HG03039 (cell line): Measurements from ENCODE around the gene CNN2.

Experiments used
- ATAC-seq: cut with Tn5 transposase; IDR thresholded peaks from one replicate; pipeline ENCODE4 v1.9.1; 2021; ENCODE audit warnings: mild to moderate bottlenecking, moderate library complexity; ENCODE audit not compliant: unreplicated experiment

CNN2 gene

GRCh38 chr19:1025960-1026782 lies at the start of gene CNN2:
CNN2 (plus strand) TSS chr19:1026608; CDS start chr19:1026662, 54 bp downstream.
- peak; percentile 54 for ATAC-seq

- no peak for ATAC-seq
These were observed 49.3 kb upstream of the CNN2 start for GRCh38 chr19:977058-977464.

DNA sequence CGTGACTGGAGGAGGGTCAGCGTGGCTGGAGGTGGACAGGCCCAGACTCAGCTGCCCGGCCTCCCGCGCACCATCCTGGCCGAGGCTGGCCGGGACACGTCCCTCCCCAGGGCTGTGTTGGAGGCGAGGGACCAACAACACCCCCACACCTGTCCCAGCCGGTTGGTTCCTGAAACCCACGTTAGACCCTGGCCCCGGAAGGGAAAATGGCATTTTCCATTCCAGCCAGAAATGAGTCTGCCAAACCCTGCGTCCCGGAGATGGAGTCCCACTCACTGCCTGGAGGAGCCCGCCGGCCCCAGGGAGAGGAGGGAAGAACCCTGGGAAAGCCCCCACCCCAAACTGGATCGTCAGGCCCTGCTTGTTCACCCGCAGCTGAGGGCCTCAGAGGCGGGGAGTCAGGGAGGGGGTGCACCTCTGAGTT lies 47.1 kb upstream of the CNN2 start:
- no peak for ATAC-seq

GRCh38 chr19:980133-980998 lies 46.0 kb upstream of the CNN2 start:
- no peak for ATAC-seq

GRCh38 chr19:982567-983170 lies 43.7 kb upstream of the CNN2 start:
- no peak for ATAC-seq

DNA sequence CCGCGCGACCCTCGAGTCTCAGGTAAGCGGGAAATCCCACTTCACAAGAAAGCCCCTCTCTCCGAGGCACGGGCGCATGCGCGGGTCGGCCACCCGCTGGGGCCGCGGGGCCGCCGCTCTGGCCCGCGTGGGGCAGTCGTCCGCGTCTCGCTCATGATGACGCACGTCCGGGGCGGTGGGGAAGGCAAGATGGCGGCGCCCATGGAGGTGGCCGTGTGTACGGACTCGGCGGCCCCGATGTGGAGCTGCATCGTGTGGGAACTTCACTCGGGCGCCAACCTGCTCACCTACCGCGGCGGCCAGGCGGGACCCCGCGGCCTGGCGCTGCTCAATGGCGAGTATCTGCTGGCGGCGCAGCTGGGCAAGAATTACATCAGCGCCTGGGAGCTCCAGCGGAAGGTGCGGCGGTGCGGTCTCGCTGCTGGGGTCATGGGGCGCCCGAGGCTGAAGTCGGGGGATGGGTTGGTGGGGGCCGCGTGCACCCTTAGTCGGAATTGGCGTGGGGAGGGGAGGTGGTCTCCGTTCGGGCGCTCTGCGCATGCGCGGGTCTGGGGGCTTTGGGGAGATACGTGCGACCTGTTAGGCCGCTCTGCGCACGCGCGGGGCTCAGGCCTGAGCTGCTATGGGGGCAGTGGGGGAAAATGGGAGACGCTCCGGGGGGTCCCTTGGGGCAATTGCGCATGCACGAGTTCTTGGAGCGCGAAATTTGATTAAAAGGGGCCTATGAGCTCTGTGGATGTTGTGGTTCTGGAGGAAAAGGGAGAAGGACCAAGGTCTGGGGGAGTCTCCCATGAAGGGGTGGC lies 42.0 kb upstream of the CNN2 start, which contains the start of gene WDR18:
Gene WDR18 (plus strand): TSS at position 181 of the 803 bp plus-strand sequence. CDS start 9 bp downstream, at position 190.
- no peak for ATAC-seq

GRCh38 chr19:986083-986482 lies 40.3 kb upstream of the CNN2 start:
- ATAC-seq = no peak

GRCh38 chr19:988081-988480 lies 38.3 kb upstream of the CNN2 start:
- no peak for ATAC-seq

GRCh38 chr19:988510-988909 lies 37.9 kb upstream of the CNN2 start:
- ATAC-seq = no peak

DNA sequence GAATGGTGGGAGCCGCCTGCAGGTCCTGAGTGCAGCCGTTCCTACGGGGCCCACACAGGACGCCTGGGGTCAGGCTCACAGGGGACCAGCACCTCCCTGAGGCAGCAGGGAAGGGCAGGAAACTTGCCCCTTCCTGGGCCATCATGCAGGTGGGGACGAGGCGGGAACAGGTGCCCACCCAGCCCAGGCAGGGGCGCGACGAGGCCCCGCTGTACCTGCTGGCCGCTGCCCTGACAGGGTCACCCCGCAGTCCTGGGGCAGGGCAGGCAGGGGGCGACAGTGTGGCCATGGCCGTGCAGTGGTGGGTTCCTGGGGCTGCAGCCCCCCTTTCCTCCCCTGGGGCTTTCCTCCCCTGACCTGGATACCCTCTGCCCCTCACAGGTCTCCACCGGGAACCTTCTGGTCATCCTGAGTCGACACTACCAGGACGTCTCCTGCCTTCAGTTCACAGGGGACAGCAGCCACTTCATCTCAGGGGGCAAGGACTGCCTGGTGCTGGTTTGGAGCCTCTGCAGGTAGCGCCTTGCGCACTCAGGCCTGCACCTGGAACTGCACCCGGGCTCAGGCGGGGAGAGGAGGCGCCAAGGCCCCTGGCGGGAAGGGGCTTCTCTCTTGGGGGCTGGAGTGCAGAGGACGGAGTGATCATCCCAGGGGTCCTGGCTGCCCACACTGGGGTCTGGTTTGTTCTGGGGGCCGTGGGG lies 36.9 kb upstream of the CNN2 start:
- ATAC-seq = no peak

DNA sequence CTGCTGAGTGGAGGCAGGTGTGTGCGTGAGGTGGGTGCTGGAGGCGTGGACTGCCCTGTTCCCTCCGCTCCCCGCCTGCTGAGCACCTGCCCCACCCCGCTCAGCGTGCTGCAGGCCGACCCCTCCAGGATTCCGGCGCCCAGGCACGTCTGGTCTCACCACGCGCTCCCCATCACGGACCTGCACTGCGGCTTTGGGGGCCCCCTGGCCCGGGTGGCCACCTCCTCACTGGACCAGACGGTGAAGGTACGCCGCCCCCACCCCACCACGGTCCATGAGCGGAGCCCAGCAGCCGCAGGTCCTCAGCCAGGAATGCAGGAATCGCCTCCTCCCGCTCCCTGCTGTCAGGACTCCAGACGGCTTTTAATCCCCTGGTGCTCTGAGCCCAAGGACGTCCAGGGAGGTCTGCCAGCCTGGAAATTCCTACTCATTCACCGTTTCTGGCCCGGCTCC lies 36.3 kb upstream of the CNN2 start:
- ATAC-seq = no peak

- no peak for ATAC-seq
These were observed 35.7 kb upstream of the CNN2 start for GRCh38 chr19:990746-991145.

DNA sequence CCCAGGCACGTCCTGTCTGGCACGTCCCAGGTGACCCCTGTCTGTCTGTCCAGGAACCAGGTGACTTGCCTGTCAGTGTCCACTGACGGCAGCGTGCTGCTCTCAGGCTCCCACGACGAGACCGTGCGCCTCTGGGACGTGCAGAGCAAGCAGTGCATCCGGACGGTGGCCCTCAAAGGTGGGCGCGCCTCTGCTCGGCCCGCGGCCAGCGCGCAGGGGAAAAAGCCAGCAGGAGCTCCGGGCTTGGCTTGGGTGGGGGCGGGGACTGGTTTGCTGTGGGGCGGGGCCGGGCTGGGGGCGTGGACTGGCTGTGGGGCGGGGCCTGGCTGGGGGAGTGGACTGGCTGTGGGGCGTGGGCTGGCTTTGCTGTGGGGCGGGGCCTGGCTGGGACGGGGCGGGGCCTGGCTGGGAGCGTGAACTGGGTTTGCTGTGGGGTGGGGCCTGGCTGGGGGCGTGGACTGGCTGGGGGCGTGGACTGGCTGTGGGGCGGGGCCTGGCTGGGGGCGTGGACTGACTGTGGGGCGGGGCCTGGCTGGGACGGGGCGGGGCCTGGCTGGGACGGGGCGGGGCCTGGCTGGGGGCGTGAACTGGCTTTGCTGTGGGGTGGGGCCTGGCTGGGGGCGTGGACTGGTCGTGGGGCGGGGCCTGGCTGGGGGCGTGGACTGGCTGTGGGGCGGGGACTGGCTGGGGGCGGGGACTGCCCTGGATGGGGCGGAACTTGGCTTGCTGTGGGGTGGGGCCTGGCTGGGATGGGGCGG lies 35.1 kb upstream of the CNN2 start:
- no peak for ATAC-seq

GRCh38 chr19:991932-992669 lies 34.3 kb upstream of the CNN2 start:
- no peak for ATAC-seq

DNA sequence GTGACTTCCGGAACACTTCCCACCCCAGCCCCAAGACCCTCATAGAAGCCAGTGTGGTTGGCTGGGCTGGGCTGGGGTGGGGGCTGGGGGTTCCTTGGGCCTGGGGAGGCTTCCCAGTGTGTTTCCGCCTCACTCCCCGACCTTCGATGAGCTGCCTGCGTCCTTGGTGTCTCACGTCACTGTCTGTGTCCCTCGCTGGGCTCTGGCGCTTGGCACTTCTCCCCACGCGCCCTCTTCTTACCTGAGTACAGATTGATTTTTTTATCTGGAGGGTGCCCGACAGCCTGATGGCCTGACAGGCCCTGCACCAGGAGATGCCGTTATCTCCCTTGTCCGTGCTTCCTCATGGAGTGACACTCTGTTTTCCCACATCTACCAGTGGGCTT lies 33.7 kb upstream of the CNN2 start:
- no peak for ATAC-seq

- ATAC-seq = no peak
These were observed 33.0 kb upstream of the CNN2 start for GRCh38 chr19:993361-993830.

- no peak for ATAC-seq
These were observed 32.5 kb upstream of the CNN2 start for GRCh38 chr19:993831-994393.

- no peak for ATAC-seq
These were observed 31.9 kb upstream of the CNN2 start for GRCh38 chr19:994516-994915.
